ENCODE data around the gene KIAA0513.

GRCh38 chr16:85132456-85133289 lies 105.1 kb downstream of the KIAA0513 start:
- TF ChIP-seq CTCF (IDR thresholded peaks at IDR 0.05): no peak
- TF ChIP-seq POLR2A (IDR thresholded peaks at IDR 0.05): no peak

Measured in Peyer's patch (tissue), 4 donors.